GM12878 (cell line): ENCODE results near the gene EDARADD. TPM values are rescaled to one million over a fixed set of nuclear protein-coding genes. Genes with fewer than 3 reads are reported as not detected.
A peak's percentile ranks its signal among the peaks of the same experiment; 100 is the strongest.

ENCODE experiments used
- ATAC-seq: fragments of 200-7000 bp; cut with Tn5 transposase; 3 replicates; pipeline ENCODE4 v1.9.1; 2020; ENCODE audit warnings: mild to moderate bottlenecking, moderate library complexity
- BruUV-seq: library from RNA; stranded (reverse); fragments of 400-500 nt; replicated peaks from 2 replicates; lab custom pipeline; 2021; lab: Mats Ljungman, UMichigan
- CTCF ChIA-PET: fragments of 300-600 bp; sonication (Branson Sonifier 250); formaldehyde crosslinking; extraction: SDS; loops from one replicate; lab custom pipeline; 2021; ENCODE audit warnings: inconsistent platforms; lab: Yijun Ruan, JAX
- POLR2A ChIA-PET: fragments of 350-600 bp; formaldehyde crosslinking; extraction: SDS; loops from one replicate; lab custom pipeline; 2021; ENCODE audit warnings: inconsistent platforms; lab: Charles Lee
- RAD21 ChIA-PET: fragments of 300-600 bp; sonication (Branson Sonifier 250); formaldehyde crosslinking; loops from one replicate; lab custom pipeline; 2023; ENCODE audit warnings: antibody characterized with exemption; ENCODE audit not compliant: unreplicated experiment; lab: Charles Lee
- SMC1A ChIA-PET: fragments of 300-600 bp; sonication (Branson Sonifier 250); formaldehyde crosslinking; loops from one replicate; lab custom pipeline; 2023; ENCODE audit not compliant: unreplicated experiment, uncharacterized antibody; lab: Charles Lee
- DNase-seq: peaks from one replicate; pipeline ENCODE4 v3.0.0-alpha.2; 2011; ENCODE audit warnings: low read depth, low spot score
- FAIRE-seq: peaks from 3 replicates; lab custom pipeline; 2011; peaks lifted over from hg19 to GRCh38; lab: Jason Lieb, UNC
- H2AFZ ChIP-seq: 2 replicates; pipeline ENCODE4 v1.6.0; 2011; ENCODE audit warnings: low read depth, low read length, control low read depth; ENCODE audit not compliant: control insufficient read depth
- H3K27ac ChIP-seq: 2 replicates; pipeline ENCODE4 v1.5.1; 2011; ENCODE audit warnings: control low read depth; ENCODE audit not compliant: control insufficient read depth, insufficient read depth
- H3K27me3 ChIP-seq, 2 experiments: replicated peaks in 1 of 2; 2 replicates each; pipeline versions ENCODE4 v1.6.0 to v1.6.1; 2011; ENCODE audit warnings: low read length in 1 of 2; ENCODE audit not compliant: control insufficient read depth in 2 of 2, insufficient read depth in 2 of 2
- H3K36me3 ChIP-seq, 2 experiments: 2 replicates each; pipeline ENCODE4 v1.5.1; 2011; ENCODE audit warnings: low read length in 1 of 2; ENCODE audit not compliant: control insufficient read depth in 2 of 2, insufficient read depth in 2 of 2
- H3K4me1 ChIP-seq: 2 replicates; pipeline ENCODE4 v1.6.1; 2011; ENCODE audit warnings: mild to moderate bottlenecking, low read length, moderate library complexity, mixed read lengths; ENCODE audit not compliant: control insufficient read depth, insufficient read depth
- H3K4me2 ChIP-seq: 2 replicates; pipeline ENCODE4 v1.6.0; 2011; ENCODE audit warnings: control low read depth; ENCODE audit not compliant: control insufficient read depth, insufficient read depth
- H3K4me3 ChIP-seq: fragments of 200-600 bp; sonication (generic); 2 replicates; pipeline ENCODE4 v1.5.1; 2016
- H3K79me2 ChIP-seq: 2 replicates; pipeline ENCODE4 v1.6.0; 2011; ENCODE audit warnings: low read length; ENCODE audit not compliant: control insufficient read depth, insufficient read depth
- H3K9ac ChIP-seq: 2 replicates; pipeline ENCODE4 v1.8.0; 2011; ENCODE audit warnings: low read length, control low read depth, mixed read lengths; ENCODE audit not compliant: control insufficient read depth, insufficient read depth
- H3K9me3 ChIP-seq: replicated peaks from 3 replicates; pipeline ENCODE4 v1.5.1; 2011; ENCODE audit warnings: mild to moderate bottlenecking, low read length; ENCODE audit not compliant: control insufficient read depth, insufficient read depth
- H4K20me1 ChIP-seq: 2 replicates; pipeline ENCODE4 v1.6.0; 2011; ENCODE audit not compliant: control insufficient read depth, insufficient read depth
- EP300 ChIP-seq, 2 experiments: fragments of 150-350 bp in 1 of 2; IDR thresholded peaks; 2 replicates each; pipeline ENCODE4 v1.6.1; 2011 to 2012; ENCODE audit warnings: low read depth in 2 of 2, low read length in 2 of 2, borderline replicate concordance in 1 of 2, improper control_type of control experiment in 1 of 2, inconsistent platforms in 1 of 2; ENCODE audit not compliant: control insufficient read depth in 1 of 2
- HDAC2 ChIP-seq: fragments of 200-600 bp; sonication (generic); IDR thresholded peaks from 2 replicates; pipeline ENCODE4 v1.6.1; 2017
- IKZF1 ChIP-seq: fragments of 450-650 bp; conservative IDR thresholded peaks from 2 replicates; pipeline ENCODE4 v1.6.1; 2017; ENCODE audit warnings: antibody characterized with exemption, mild to moderate bottlenecking
- IKZF2 ChIP-seq, 2 experiments: fragments of 450-650 bp; IDR thresholded peaks; 2 replicates each; pipeline ENCODE4 v1.6.1; 2017; ENCODE audit warnings: mild to moderate bottlenecking in 2 of 2, moderate library complexity in 2 of 2
- NFIC ChIP-seq: IDR thresholded peaks from 2 replicates; pipeline ENCODE4 v1.6.1; 2012; ENCODE audit warnings: low read depth, mild to moderate bottlenecking, inconsistent platforms, low read length, moderate library complexity
- NR2C1 ChIP-seq: fragments of 450-650 bp; IDR thresholded peaks from 2 replicates; pipeline ENCODE4 v1.6.1; 2017; ENCODE audit warnings: antibody characterized with exemption, mild to moderate bottlenecking, moderate library complexity
- NR2F1 ChIP-seq: fragments of 450-650 bp; conservative IDR thresholded peaks from 2 replicates; pipeline ENCODE4 v1.6.1; 2017; ENCODE audit warnings: mild to moderate bottlenecking
- SMARCA5 ChIP-seq: fragments of 450-650 bp; IDR thresholded peaks from 2 replicates; pipeline ENCODE4 v1.6.1; 2017; ENCODE audit warnings: mild to moderate bottlenecking
- SP1 ChIP-seq: IDR thresholded peaks from one replicate; pipeline ENCODE4 v1.6.1; 2011; ENCODE audit warnings: low read depth, low read length
- WRNIP1 ChIP-seq: IDR thresholded peaks from 2 replicates; pipeline ENCODE4 v1.6.1; 2011; ENCODE audit warnings: low read depth, low read length, improper control_type of control experiment, borderline replicate concordance
- WGBS: methylation state at CpG from one replicate; pipeline ENCODE4 v1.1.6; 2016; ENCODE audit warnings: low lambda C conversion rate; ENCODE audit not compliant: insufficient replicate concordance, insufficient coverage; ENCODE audit errors: missing lambda C conversion rate; 5-methylcytosine and 5-hydroxymethylcytosine counted together
- in situ Hi-C: fragments of 300-500 bp; cut with MboI; formaldehyde crosslinking; loops from 9 replicates; pipeline ENCODE4 v1.14.3; 2018; ENCODE audit warnings: mixed read lengths
- intact Hi-C: fragments of 100-400 bp; cut with micrococcal nuclease; formaldehyde crosslinking; loops from one replicate; pipeline ENCODE4 v1.14.2; 2022; ENCODE audit not compliant: unreplicated experiment
- polyA plus RNA-seq, 11 experiments: library from polyadenylated mRNA; depleted of rRNA in 4 of 11; unstranded in 6 of 11; stranded (reverse) in 5 of 11; fragments of >200 nt; fragmentation: Nextera tagmentation in 4 of 11; fragmentation: Illumina TruSeq in 1 of 11; extraction: Ambion mirVana in 4 of 11; extraction: Trizol in 1 of 11; gene quantifications; 1 replicate in 1 of 11; 2 replicates in 10 of 11; pipeline versions ENCODE4 v1.2.1 to v1.2.3, GENCODE V29; 2011 to 2016; ENCODE audit warnings: inconsistent platforms in 2 of 11, missing spikeins in 2 of 11, low read depth in 1 of 11
- total RNA-seq, 4 experiments: library from RNA; depleted of rRNA in 3 of 4; stranded (reverse); fragments of >200 nt in 3 of 4; fragmentation: Illumina TruSeq in 1 of 4; extraction: Trizol in 1 of 4; gene quantifications; 2 replicates each; pipeline versions ENCODE4 v1.2.1 to v1.2.3, GENCODE V29; 2013 to 2021
- TF ChIP-seq, protein P1 (sequence below): fragments of 450-650 bp; IDR thresholded peaks from 2 replicates; pipeline ENCODE4 v1.6.1; 2017; ENCODE audit warnings: low read depth, mild to moderate bottlenecking, moderate library complexity

The EDARADD gene
- total and polyA plus RNA-seq, 10 of the 15 experiments (the other 5 are each of a cell fraction or from before 2014, with no cell fraction given), result 0.58 to 6.1 (median 4.7) TPM

DNA sequence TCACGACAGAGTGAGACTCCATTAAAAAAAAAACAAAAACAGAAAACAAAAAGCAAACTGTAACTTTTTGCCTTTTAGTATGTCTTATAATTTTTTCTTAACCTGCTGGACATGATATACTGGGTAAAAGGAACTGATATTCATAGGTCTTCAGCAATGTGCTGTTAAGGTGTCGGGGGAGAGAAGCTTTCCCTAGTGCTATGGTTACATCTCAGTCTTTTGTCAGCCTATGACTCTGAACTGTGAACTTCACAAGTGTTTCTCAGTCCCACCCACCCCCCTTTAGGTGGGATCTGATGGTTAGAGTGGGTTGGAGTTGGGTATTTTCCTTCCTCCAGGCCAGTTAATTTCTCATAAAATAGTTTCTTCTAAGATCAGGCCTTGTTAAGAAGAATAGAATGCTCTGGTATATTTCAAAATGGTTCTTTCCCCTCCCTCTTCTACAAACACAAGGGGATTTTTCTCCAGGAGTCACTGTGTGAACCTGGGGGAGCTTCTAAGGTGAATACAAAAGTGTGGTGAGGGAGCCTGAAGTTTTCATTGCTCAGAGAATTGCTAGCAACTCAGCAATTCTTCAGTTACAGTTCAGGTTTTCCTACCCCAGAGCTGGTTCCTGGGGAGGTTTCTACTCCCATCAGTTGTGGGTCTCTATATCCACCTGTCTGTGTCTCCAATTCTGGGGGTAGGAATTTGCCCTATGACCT, 16.1 kb upstream of the EDARADD start:
- Histone ChIP-seq H3K79me2 (no peaks in the 10 kb centered on the region), H3K27me3 (no peaks in the 10 kb centered on the region), H3K36me3 (no peaks in the 10 kb centered on the region), H3K4me2 (no peak overlapping the region), H3K27ac (no peak overlapping the region), H3K4me1 (no peaks in the 10 kb centered on the region), H2AFZ (peak overlapping the region; percentile 37), H4K20me1 (no peaks in the 10 kb centered on the region), H3K4me3 (no peak overlapping the region), H3K9me3 (no peaks in the 10 kb centered on the region; the same call in none of the 3 replicates), H3K9ac (no peak overlapping the region)
- RAD21 ChIA-PET, result interaction anchor here (0.9 to 2.3 kb wide), 8 partner anchors 10 to 311 kb away, joined by 3 to 10 read pairs (median 4); partner anchors contain the start of genes EDARADD and ERO1B
- no peak for FAIRE-seq
- BruUV-seq, result no TSS peak
- SMC1A ChIA-PET, result interaction anchor here (0.8 to 1.8 kb wide), 6 partner anchors 9 to 93 kb away, joined by 3 to 8 read pairs (median 4); partner anchors contain the start of gene EDARADD
- CTCF ChIA-PET, result interaction anchor here (1.0 to 2.0 kb wide), 5 partner anchors 7 to 112 kb away, joined by 3 to 6 read pairs (median 4); partner anchors contain the start of gene EDARADD
- WGBS, result 97% methylated on average over 2 of the region's 2 CpGs
- ATAC-seq, result peak; percentile 82
- POLR2A ChIA-PET, result interaction anchor here (0.6 to 1.6 kb wide), 4 partner anchors 25 to 94 kb away, joined by 3 to 4 read pairs (median 3); no protein-coding TSS in a partner anchor
- no peak for DNase-seq
- in situ Hi-C loops (no loop called here), intact Hi-C loops (no loop called here)
- TF ChIP-seq WRNIP1, result no peak
- peak; percentile 77 for TF ChIP-seq SP1
- TF ChIP-seq IKZF1, result 0 out of 2 replicates have a peak, but pooled peaks have one; percentile 33
- TF ChIP-seq, protein P1, sequence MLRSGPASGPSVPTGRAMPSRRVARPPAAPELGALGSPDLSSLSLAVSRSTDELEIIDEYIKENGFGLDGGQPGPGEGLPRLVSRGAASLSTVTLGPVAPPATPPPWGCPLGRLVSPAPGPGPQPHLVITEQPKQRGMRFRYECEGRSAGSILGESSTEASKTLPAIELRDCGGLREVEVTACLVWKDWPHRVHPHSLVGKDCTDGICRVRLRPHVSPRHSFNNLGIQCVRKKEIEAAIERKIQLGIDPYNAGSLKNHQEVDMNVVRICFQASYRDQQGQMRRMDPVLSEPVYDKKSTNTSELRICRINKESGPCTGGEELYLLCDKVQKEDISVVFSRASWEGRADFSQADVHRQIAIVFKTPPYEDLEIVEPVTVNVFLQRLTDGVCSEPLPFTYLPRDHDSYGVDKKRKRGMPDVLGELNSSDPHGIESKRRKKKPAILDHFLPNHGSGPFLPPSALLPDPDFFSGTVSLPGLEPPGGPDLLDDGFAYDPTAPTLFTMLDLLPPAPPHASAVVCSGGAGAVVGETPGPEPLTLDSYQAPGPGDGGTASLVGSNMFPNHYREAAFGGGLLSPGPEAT, result peak; percentile 61; the same call in 1 of the 2 replicates
- 0 out of 2 replicates have a peak, but pooled peaks have one; percentile 22 for TF ChIP-seq NR2C1
- no peak for TF ChIP-seq HDAC2
- TF ChIP-seq IKZF2 (IDR thresholded peaks at IDR 0.05), result 0 out of 4 replicates have a peak, but pooled peaks have one; percentile 15 to 22
- TF ChIP-seq NR2F1, result peak; percentile 56; the same call in 1 of the 2 replicates
- 0 out of 4 replicates have a peak, but pooled peaks of 1 of the 2 experiments have one; percentile 6 for TF ChIP-seq EP300 (IDR thresholded peaks at IDR 0.05; ENCODE audit: borderline replicate concordance in 1 of 2, control insufficient read depth in 1 of 2, low read depth in 2 of 2, low read length in 2 of 2)
- TF ChIP-seq SMARCA5, result no peak
- TF ChIP-seq NFIC, result 0 out of 2 replicates have a peak, but pooled peaks have one; percentile 38
